ENCODE results near the gene OSBP.
A peak's percentile ranks its signal among the peaks of the same experiment; 100 is the strongest.

OSBP gene

DNA sequence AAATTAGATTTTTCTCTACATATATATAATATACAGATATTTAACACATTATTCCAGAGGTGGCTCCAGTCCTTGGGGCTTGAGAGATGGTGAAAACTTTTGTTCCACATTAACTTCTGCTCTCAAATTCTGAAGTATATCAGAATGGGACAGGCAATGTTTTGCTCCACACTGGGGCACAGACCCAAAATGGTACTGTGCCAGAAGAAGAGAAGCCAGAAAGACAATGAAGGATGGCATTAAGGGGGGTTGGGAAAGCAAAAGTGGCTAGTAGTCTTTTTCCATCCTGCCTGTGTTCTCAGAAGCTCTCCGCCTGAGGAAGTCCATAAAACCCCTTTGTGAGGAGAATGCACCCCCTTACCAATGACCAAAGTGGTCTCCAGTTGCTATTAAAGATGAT is 40.1 kb downstream of the OSBP start:
- no peak overlapping the region for H4K8ac ChIP-seq (ENCODE audit: low read depth, low read length)
- no peak overlapping the region for H3K14ac ChIP-seq (ENCODE audit: low read length)
- no peak overlapping the region for H2AK5ac ChIP-seq (ENCODE audit: low read length)
- H2BK12ac ChIP-seq (ENCODE audit: low read length), result no peak overlapping the region
- DNase-seq, result no peak
- H4K91ac ChIP-seq (ENCODE audit: low read depth, low read length), result no peak overlapping the region
- H3K79me2 ChIP-seq (ENCODE audit: control insufficient read depth, insufficient read depth, low read length, poor library complexity), result no peaks in the 10 kb centered on the region
- no peaks in the 10 kb centered on the region for H3K27me3 ChIP-seq (ENCODE audit: insufficient read depth, low read length)
- H4K12ac ChIP-seq (ENCODE audit: low read depth, low read length), result no peak overlapping the region
- H3K9me3 ChIP-seq (ENCODE audit: insufficient read depth, low read depth, low read length), result no peaks in the 10 kb centered on the region
- no peak overlapping the region for H3K4ac ChIP-seq (ENCODE audit: low read depth, low read length)
- no peak overlapping the region for H3K4me2 ChIP-seq (ENCODE audit: low read length)
- no peaks in the 10 kb centered on the region for H3K4me1 ChIP-seq (ENCODE audit: control insufficient read depth in 1 of 2, insufficient read depth in 2 of 2, low read length in 2 of 2)
- H2BK120ac ChIP-seq (ENCODE audit: insufficient read depth, low read length, poor library complexity), result no peak overlapping the region
- peak overlapping the region; percentile 18 for H3K27ac ChIP-seq (ENCODE audit: low read depth, low read length)
- no peak overlapping the region for H2BK5ac ChIP-seq (ENCODE audit: low read depth, low read length, poor library complexity)
- no peak overlapping the region for H3K23ac ChIP-seq (ENCODE audit: low read length)
- H3K9ac ChIP-seq (ENCODE audit: low read length), result no peak overlapping the region
- peaks cover 19 to 45% of the 10 kb centered on the region in 2 experiments for H3K36me3 ChIP-seq (ENCODE audit: control insufficient read depth in 1 of 2, insufficient read depth in 2 of 2, low read length in 2 of 2)
- no peak overlapping the region for H2AFZ ChIP-seq (ENCODE audit: insufficient read depth, low read length, poor library complexity)
- no CpG with 5 or more reads among the region's 1 CpG for WGBS (ENCODE audit: extremely low coverage, insufficient coverage, insufficient read length)
- H3K18ac ChIP-seq (ENCODE audit: low read length), result no peak overlapping the region
- H3K4me3 ChIP-seq (ENCODE audit: low read depth, low read length), result no peak overlapping the region
- no peaks in the 10 kb centered on the region for H3K79me1 ChIP-seq (ENCODE audit: low read length)

DNA sequence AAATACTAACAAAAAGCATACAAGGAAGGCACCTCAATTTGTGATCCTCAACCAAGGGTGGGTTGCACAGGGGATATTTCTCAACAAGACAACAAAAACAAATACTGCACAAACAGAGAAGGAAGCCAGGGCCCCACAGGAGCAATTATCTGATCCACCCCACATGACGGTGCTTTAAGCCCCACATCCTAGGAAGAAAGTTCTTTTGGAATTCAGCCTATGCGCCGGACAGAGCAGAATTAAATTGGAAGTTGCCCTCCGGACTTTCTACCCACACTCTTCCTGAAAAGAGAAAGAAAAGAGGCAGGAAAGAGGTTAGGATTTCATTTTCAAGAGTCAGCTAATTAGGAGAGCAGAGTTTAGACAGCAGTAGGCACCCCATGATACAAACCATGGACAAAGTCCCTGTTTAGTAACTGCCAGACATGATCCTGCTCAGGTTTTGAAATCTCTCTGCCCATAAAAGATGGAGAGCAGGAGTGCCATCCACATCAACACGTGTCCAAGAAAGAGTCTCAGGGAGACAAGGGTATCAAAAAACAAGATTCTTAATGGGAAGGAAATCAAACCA is 40.6 kb downstream of the OSBP start:
- H3K36me3 ChIP-seq (ENCODE audit: control insufficient read depth in 1 of 2, insufficient read depth in 2 of 2, low read length in 2 of 2), result peaks cover 19 to 45% of the 10 kb centered on the region in 2 experiments
- no peaks in the 10 kb centered on the region for H3K79me2 ChIP-seq (ENCODE audit: control insufficient read depth, insufficient read depth, low read length, poor library complexity)
- H3K4me1 ChIP-seq (ENCODE audit: control insufficient read depth in 1 of 2, insufficient read depth in 2 of 2, low read length in 2 of 2), result no peaks in the 10 kb centered on the region
- no peak overlapping the region for H2BK120ac ChIP-seq (ENCODE audit: insufficient read depth, low read length, poor library complexity)
- WGBS (ENCODE audit: extremely low coverage, insufficient coverage, insufficient read length), result no CpG with 5 or more reads among the region's 5 CpGs
- H3K4me3 ChIP-seq (ENCODE audit: low read depth, low read length), result no peak overlapping the region
- H3K4ac ChIP-seq (ENCODE audit: low read depth, low read length), result no peak overlapping the region
- DNase-seq, result peak in 1 of 2 donors; percentile 35
- H4K91ac ChIP-seq (ENCODE audit: low read depth, low read length), result no peak overlapping the region
- no peak overlapping the region for H3K18ac ChIP-seq (ENCODE audit: low read length)
- no peak overlapping the region for H2BK5ac ChIP-seq (ENCODE audit: low read depth, low read length, poor library complexity)
- no peak overlapping the region for H3K14ac ChIP-seq (ENCODE audit: low read length)
- H4K12ac ChIP-seq (ENCODE audit: low read depth, low read length), result no peak overlapping the region
- H3K27me3 ChIP-seq (ENCODE audit: insufficient read depth, low read length), result no peaks in the 10 kb centered on the region
- peak overlapping the region; percentile 18 for H3K27ac ChIP-seq (ENCODE audit: low read depth, low read length)
- H3K9ac ChIP-seq (ENCODE audit: low read length), result no peak overlapping the region
- no peak overlapping the region for H4K8ac ChIP-seq (ENCODE audit: low read depth, low read length)
- H3K4me2 ChIP-seq (ENCODE audit: low read length), result no peak overlapping the region
- H2BK12ac ChIP-seq (ENCODE audit: low read length), result no peak overlapping the region
- H2AK5ac ChIP-seq (ENCODE audit: low read length), result no peak overlapping the region
- H3K79me1 ChIP-seq (ENCODE audit: low read length), result no peaks in the 10 kb centered on the region
- no peak overlapping the region for H2AFZ ChIP-seq (ENCODE audit: insufficient read depth, low read length, poor library complexity)
- no peak overlapping the region for H3K23ac ChIP-seq (ENCODE audit: low read length)
- H3K9me3 ChIP-seq (ENCODE audit: insufficient read depth, low read depth, low read length), result no peaks in the 10 kb centered on the region

DNA sequence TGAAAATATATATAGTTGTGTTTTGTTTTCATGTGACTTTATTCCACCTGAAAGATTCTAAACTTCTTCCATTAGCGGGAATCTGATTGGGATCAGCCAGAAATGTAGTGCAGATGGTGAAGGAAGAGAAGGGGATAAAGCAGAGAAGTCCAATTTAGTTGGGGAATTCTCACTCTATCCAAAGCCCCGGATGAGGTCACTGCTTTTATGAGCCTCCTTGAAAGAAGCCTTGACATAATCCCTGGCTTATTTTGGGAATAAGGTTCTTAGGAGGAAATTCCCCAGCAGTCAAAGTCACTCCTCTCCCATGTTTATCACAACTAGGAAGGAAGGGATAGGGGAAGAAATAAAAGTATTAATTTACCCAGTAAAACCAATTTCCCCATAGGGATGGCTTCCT is 41.1 kb downstream of the OSBP start:
- no peak overlapping the region for H3K23ac ChIP-seq (ENCODE audit: low read length)
- no CpG with 5 or more reads among the region's 2 CpGs for WGBS (ENCODE audit: extremely low coverage, insufficient coverage, insufficient read length)

DNA sequence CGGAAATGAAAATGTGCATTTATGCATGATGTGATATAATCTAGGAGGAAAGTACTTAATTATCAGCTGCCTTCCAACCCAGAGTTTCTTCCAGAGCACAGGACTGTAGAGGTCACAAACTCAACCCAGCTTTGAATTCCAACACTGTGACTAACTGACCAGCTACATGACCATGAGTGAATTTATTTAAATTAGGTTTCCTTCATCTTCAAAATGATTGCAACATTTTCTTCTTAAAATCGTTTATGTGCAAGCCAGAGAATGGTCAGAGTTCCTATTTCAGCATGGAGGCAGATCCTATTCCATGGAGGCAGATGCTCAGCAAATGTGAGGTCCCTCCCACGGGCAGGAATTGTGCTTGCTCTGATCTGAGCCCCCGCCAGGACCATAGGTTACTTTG is 42.4 kb downstream of the OSBP start:
- H4K91ac ChIP-seq (ENCODE audit: low read depth, low read length), result no peak overlapping the region
- no peak overlapping the region for H2BK5ac ChIP-seq (ENCODE audit: low read depth, low read length, poor library complexity)
- DNase-seq, result peak in 1 of 2 donors; percentile 64
- H3K14ac ChIP-seq (ENCODE audit: low read length), result no peak overlapping the region
- no peak overlapping the region for H3K23ac ChIP-seq (ENCODE audit: low read length)
- no peaks in the 10 kb centered on the region for H3K4me1 ChIP-seq (ENCODE audit: control insufficient read depth in 1 of 2, insufficient read depth in 2 of 2, low read length in 2 of 2)
- no peak overlapping the region for H2BK120ac ChIP-seq (ENCODE audit: insufficient read depth, low read length, poor library complexity)
- H2AK5ac ChIP-seq (ENCODE audit: low read length), result no peak overlapping the region
- H3K79me1 ChIP-seq (ENCODE audit: low read length), result no peaks in the 10 kb centered on the region
- H3K79me2 ChIP-seq (ENCODE audit: control insufficient read depth, insufficient read depth, low read length, poor library complexity), result no peaks in the 10 kb centered on the region
- no peak overlapping the region for H3K27ac ChIP-seq (ENCODE audit: low read depth, low read length)
- no peak overlapping the region for H3K4me3 ChIP-seq (ENCODE audit: low read depth, low read length)
- H3K9ac ChIP-seq (ENCODE audit: low read length), result no peak overlapping the region
- H4K8ac ChIP-seq (ENCODE audit: low read depth, low read length), result no peak overlapping the region
- H4K12ac ChIP-seq (ENCODE audit: low read depth, low read length), result no peak overlapping the region
- no peak overlapping the region for H2BK12ac ChIP-seq (ENCODE audit: low read length)
- H2AFZ ChIP-seq (ENCODE audit: insufficient read depth, low read length, poor library complexity), result no peak overlapping the region
- no peak overlapping the region for H3K4me2 ChIP-seq (ENCODE audit: low read length)
- no peaks in the 10 kb centered on the region for H3K9me3 ChIP-seq (ENCODE audit: insufficient read depth, low read depth, low read length)
- H3K36me3 ChIP-seq (ENCODE audit: control insufficient read depth in 1 of 2, insufficient read depth in 2 of 2, low read length in 2 of 2), result peaks cover 9 to 34% of the 10 kb centered on the region in 2 experiments
- H3K27me3 ChIP-seq (ENCODE audit: insufficient read depth, low read length), result no peaks in the 10 kb centered on the region
- H3K18ac ChIP-seq (ENCODE audit: low read length), result no peak overlapping the region
- H3K4ac ChIP-seq (ENCODE audit: low read depth, low read length), result no peak overlapping the region
- no CpG with 5 or more reads among the region's 4 CpGs for WGBS (ENCODE audit: extremely low coverage, insufficient coverage, insufficient read length)

More for the DNA sequence above, 41.1 kb downstream of the OSBP start:
- no peak overlapping the region for H4K12ac ChIP-seq (ENCODE audit: low read depth, low read length)
- H3K27me3 ChIP-seq (ENCODE audit: insufficient read depth, low read length), result no peaks in the 10 kb centered on the region
- H3K18ac ChIP-seq (ENCODE audit: low read length), result no peak overlapping the region
- no peak overlapping the region for H3K27ac ChIP-seq (ENCODE audit: low read depth, low read length)
- no peak overlapping the region for H3K14ac ChIP-seq (ENCODE audit: low read length)
- no peak overlapping the region for H2BK120ac ChIP-seq (ENCODE audit: insufficient read depth, low read length, poor library complexity)
- peaks cover 15 to 41% of the 10 kb centered on the region in 2 experiments for H3K36me3 ChIP-seq (ENCODE audit: control insufficient read depth in 1 of 2, insufficient read depth in 2 of 2, low read length in 2 of 2)
- no peak overlapping the region for H4K8ac ChIP-seq (ENCODE audit: low read depth, low read length)
- no peak for DNase-seq
- H3K9ac ChIP-seq (ENCODE audit: low read length), result no peak overlapping the region
- H3K4me1 ChIP-seq (ENCODE audit: control insufficient read depth in 1 of 2, insufficient read depth in 2 of 2, low read length in 2 of 2), result no peaks in the 10 kb centered on the region
- H4K91ac ChIP-seq (ENCODE audit: low read depth, low read length), result no peak overlapping the region
- H2AK5ac ChIP-seq (ENCODE audit: low read length), result no peak overlapping the region
- H2BK5ac ChIP-seq (ENCODE audit: low read depth, low read length, poor library complexity), result no peak overlapping the region
- no peak overlapping the region for H3K4me2 ChIP-seq (ENCODE audit: low read length)
- H3K79me2 ChIP-seq (ENCODE audit: control insufficient read depth, insufficient read depth, low read length, poor library complexity), result no peaks in the 10 kb centered on the region
- no peak overlapping the region for H2BK12ac ChIP-seq (ENCODE audit: low read length)
- no peak overlapping the region for H3K4ac ChIP-seq (ENCODE audit: low read depth, low read length)
- H2AFZ ChIP-seq (ENCODE audit: insufficient read depth, low read length, poor library complexity), result no peak overlapping the region
- H3K4me3 ChIP-seq (ENCODE audit: low read depth, low read length), result no peak overlapping the region
- no peaks in the 10 kb centered on the region for H3K79me1 ChIP-seq (ENCODE audit: low read length)
- no peaks in the 10 kb centered on the region for H3K9me3 ChIP-seq (ENCODE audit: insufficient read depth, low read depth, low read length)
